ENCODE measurements around the gene GTF2F1.

Gene GTF2F1

GRCh38 chr19:6424195-6424938 lies 31.4 kb upstream of the GTF2F1 start, which contains the start of gene KHSRP:
Gene KHSRP (minus strand): TSS chr19:6424811. CDS start chr19:6424701, 110 bp downstream.
- no peak for DNase-seq (ENCODE audit: low read depth)
- TF ChIP-seq CTCF (IDR thresholded peaks at IDR 0.05; ENCODE audit: control insufficient read depth, extremely low read depth, insufficient read depth): no peak
- peak within 1 kb of the TSS; percentile 99 for H3K4me3 ChIP-seq (ENCODE audit: low read depth, low read length)

- no peak for DNase-seq (ENCODE audit: low read depth)
- no peak for TF ChIP-seq CTCF (IDR thresholded peaks at IDR 0.05; ENCODE audit: control insufficient read depth, extremely low read depth, insufficient read depth)
- H3K4me3 ChIP-seq (ENCODE audit: low read depth, low read length): peak overlapping the region; percentile 99
These were observed 30.7 kb upstream of the GTF2F1 start for GRCh38 chr19:6423499-6424194.

GRCh38 chr19:6421075-6422014 lies 28.4 kb upstream of the GTF2F1 start:
- DNase-seq (ENCODE audit: low read depth): no peak
- TF ChIP-seq CTCF (IDR thresholded peaks at IDR 0.05; ENCODE audit: control insufficient read depth, extremely low read depth, insufficient read depth): no peak
- H3K4me3 ChIP-seq (ENCODE audit: low read depth, low read length): no peak overlapping the region

- DNase-seq (ENCODE audit: low read depth): no peak
- no peak overlapping the region for H3K4me3 ChIP-seq (ENCODE audit: low read depth, low read length)
- no peak for TF ChIP-seq CTCF (IDR thresholded peaks at IDR 0.05; ENCODE audit: control insufficient read depth, extremely low read depth, insufficient read depth)
These were observed 25.6 kb upstream of the GTF2F1 start for GRCh38 chr19:6418562-6418932.

GRCh38 chr19:6417713-6418561 lies 25.0 kb upstream of the GTF2F1 start:
- peak; percentile 67 for TF ChIP-seq CTCF (IDR thresholded peaks at IDR 0.05; ENCODE audit: control insufficient read depth, extremely low read depth, insufficient read depth)
- H3K4me3 ChIP-seq (ENCODE audit: low read depth, low read length): no peak overlapping the region
- DNase-seq (ENCODE audit: low read depth): no peak
